ENCODE measurements around the gene GRHPR.

Gene GRHPR

GRCh38 chr9:37399336-37399735, 23.2 kb upstream of the GRHPR start:
- no peak for DNase-seq

- DNase-seq, result no peak
Measured at GRCh38 chr9:37404590-37404989, 17.9 kb upstream of the GRHPR start.

GRCh38 chr9:37405350-37405749, 17.1 kb upstream of the GRHPR start:
- DNase-seq, result no peak

- no peak for DNase-seq
Measured at GRCh38 chr9:37405764-37406380, 16.6 kb upstream of the GRHPR start.

DNA sequence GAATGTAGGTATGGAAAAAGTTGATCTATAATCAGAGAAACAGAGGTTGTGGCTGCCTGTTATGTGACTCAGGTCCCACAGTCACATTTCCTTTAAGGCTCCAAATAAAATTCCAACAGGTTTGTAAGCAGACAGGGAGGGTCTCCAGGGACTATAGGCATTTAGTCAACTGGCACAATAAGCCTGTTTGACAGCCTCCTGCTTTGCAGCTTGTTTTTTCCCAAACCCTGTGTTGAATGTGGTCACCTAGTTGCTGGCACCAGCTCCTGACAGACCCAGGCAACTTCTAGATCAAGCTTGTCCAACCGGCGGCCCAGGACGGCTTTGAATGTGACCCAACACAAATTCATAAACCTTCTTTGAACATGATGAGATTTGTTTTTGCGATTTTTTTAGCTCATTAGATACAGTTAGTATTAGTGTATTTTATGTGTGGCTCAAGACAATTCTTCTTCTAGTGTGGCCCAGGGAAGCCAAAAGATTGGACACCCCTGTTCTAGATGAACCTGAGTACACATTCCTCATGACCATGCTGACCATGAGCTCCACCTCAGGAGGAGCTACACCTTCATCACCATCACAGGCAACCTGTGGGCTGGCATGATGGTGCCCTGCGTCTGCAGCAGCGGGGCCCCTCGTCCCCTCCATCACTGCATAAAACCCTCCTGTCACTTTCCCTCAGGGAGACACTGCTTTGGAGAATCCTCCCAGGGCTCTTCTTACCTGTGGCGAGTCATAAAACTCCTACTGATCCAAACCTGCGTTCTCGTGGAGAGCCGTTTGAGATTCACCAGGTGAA, 15.7 kb upstream of the GRHPR start:
- no peak for DNase-seq

- DNase-seq, result no peak
Measured at GRCh38 chr9:37407468-37407867, 15.0 kb upstream of the GRHPR start.

GRCh38 chr9:37408933-37409710, 13.4 kb upstream of the GRHPR start:
- peak; percentile 28 for DNase-seq

DNA sequence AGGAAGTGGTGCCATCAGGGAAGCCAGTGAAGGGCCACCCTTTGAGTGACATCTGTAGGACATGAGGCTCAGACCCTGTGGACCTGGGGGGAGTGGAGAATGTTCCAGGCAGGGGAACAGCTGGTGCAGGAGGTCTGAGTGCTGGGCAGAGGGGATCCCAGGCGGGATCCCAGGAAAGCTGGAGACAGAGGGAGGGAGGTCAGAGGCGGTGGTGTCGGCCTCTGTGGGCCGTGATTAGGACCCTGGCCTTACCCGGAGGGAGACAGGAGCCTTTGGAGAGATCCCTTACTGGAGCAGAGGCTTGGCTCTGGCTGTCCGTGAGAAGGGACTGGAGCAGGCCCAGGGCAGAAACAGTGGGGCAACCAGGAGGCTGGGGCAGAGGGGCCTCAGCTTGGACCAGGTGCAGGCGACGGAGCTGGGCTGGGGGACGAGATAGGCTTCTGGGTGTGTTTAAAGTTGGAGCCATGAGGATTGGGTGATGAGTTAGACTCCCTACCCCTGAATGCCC, 12.1 kb upstream of the GRHPR start:
- DNase-seq, result no peak

GRCh38 chr9:37410969-37411785, 11.3 kb upstream of the GRHPR start:
- DNase-seq, result no peak

- DNase-seq, result no peak
Measured at GRCh38 chr9:37412431-37413151, 9.9 kb upstream of the GRHPR start.

DNA sequence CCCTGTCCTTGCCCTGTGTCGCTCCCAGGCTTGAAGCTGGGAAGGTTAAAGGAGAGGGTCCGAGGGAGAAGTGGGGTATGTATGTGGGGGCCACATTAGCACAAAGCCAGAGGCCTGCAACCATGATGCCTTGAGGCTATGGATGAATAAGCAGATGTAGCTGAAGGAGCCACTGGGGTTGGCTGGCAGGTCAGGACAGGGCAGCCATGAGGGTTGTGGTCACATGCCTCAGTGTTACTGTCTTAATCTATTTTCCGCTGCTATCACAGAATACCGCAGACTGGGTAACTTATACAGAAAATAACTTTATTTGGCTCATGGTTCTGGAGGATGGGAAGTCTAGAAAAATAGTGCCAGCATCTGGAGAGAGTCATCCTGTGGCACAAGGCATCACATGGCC, 9.2 kb upstream of the GRHPR start:
- DNase-seq, result no peak

- DNase-seq, result no peak
Measured at GRCh38 chr9:37414503-37414943, 8.0 kb upstream of the GRHPR start.

GRCh38 chr9:37415011-37415719, 7.3 kb upstream of the GRHPR start:
- DNase-seq, result peak; percentile 53

DNA sequence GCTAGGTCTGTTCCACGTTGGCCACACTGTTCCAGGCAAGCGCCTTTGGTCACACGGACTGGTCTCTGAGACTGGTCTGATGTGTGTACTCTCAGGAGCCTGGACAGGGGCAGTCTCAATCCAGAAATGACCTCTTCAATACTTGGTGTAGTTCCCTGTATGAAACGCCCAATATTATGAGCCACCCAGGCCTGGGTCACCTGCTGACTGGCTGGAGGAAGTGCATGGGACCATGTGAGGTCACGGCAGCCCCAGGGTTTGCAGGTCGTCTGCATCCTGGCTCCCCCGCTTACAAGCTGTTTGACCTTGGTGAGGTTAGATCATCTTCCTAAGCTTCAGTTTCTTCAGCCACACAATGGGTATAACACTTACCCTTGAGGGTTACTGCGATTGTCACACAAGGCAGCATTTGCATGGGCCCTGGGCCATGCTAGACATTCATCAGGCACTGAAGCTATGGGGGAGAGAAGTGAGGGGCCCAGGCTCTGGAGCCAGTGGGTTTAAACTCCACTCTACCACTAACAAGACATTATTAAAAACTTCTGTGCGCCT, 5.2 kb upstream of the GRHPR start:
- no peak for DNase-seq

DNA sequence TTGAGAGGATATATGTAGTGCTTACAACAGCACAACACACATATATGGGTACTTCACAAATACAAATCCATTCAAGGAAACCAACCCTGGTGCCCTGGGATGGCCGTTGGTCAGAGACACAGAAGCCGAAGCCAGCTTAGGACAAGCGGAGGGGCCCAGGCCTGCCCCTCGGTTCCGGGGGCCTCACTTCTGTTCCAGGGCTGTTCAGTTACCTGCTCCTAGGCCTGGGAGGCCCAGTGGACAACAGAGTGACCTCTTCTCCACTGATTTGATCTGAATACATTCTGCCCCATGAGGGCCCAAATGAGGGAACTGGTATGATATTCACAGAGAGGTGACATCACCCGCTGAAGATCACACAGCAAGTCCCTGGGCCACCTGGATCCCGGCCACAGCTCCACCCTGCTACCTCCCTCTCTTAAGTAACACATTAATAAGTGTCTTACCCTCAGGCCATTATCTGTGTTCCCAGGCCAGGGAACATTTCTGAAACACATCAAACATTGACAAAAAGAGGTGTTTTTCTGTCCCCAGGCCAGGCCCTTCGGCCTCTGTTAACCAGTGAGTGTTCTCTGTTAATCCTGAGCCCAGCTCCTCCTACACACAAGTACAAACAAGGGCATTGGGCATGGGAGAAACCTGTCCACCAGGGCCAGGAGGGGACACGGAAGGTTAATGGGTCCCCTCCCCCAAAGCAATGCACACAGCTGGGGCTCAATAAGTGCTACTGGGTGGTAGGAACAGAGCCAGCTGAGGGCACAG, 4.5 kb upstream of the GRHPR start:
- no peak for DNase-seq

GRCh38 chr9:37419204-37419603, 3.3 kb upstream of the GRHPR start:
- no peak for DNase-seq

DNA sequence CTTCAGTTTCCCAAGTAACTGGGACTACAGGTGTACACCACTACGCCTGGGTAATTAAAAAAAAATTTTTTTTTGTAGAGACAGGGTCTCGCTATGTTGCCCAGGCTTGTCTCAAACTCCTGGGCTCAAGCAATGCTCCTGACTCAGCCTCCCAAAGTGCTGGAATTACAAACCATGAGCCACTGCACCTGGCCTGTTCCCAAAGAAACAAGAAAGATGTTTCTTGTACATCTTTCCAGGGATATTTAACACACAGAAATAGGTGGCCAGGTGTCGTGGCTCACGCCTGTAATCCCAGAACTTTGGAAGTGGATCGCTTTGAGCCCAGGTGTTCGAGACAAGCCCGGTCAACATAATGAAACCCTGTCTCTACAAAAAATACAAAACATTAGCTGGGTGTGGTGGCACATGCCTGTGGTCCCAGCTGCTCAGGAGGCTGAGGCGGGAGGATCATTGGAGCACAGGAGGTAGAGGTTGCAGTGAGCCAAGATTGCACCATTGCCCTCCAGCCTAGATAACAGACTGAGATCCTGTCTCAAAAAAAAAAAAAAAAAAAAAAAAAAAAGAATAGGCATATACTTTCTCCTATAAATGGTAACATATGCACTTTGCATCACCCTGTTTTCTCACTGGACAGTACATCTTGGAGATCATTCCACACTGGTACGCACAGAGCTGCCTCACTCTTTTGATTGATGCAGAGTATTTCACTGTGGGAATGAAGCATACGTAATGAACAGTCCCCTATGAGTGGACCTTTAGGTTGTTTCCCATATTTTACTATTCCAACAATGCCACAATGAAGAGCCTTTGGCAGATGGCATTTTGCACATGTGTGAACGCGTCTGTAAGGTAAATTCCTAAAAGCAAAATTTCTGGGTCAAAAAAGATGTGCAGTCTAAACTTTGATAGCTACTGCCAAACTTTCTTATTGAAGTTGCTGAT, 2.0 kb upstream of the GRHPR start:
- DNase-seq, result no peak

DNA sequence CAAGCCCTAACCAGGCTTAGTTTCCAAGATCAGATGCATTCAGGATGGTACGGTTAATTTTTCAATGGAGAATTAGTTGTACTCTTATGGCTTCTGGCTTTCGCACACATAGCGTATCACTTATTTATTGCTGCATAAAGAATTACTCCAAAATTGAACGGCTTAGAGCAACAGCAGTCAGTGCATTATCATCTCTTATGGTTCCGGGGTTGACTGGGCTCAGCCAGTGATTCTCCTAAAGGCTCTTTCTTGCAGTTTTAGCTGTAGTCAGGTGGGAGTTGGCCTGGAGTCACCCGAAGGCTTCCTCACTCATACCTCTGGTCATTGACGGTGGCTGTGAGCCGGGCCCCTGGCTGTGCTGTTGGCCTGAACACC, 595 bp upstream of the GRHPR start:
- DNase-seq, result no peak

DNA sequence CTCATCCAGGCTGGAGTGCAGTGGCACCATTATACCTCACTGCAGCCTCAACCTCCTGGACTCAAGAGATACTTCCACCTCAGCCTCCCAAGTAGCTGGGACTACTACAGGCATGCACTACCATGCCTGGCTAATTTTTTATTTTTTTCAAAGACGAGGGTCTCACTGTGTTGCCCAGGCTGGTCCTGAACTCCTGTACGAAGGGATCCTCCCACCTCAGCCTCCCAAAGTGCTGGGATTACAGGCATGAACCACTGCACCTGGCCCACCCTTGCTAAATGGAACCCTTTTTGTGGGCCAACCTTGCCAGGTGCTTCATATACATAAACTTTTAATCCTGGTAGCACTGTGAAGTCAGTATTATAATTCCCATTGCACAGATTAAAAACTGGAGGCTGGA, 1.0 kb downstream of the GRHPR start:
- no peak for DNase-seq
